Measurements from ENCODE around the gene MMEL1.

The MMEL1 gene

GRCh38 chr1:2588661-2589430, 44.0 kb downstream of the MMEL1 start:
- DNase-seq, result no peak
- Histone ChIP-seq H3K14ac (ENCODE audit: low read length in 2 of 2) (no peak overlapping the region), H2BK120ac (ENCODE audit: low read depth, low read length) (no peak overlapping the region), H2BK5ac (ENCODE audit: low read depth, low read length, poor library complexity, severe bottlenecking) (no peak overlapping the region), H4K91ac (ENCODE audit: low read length) (no peak overlapping the region), H2BK12ac (ENCODE audit: low read length in 2 of 2) (no peak overlapping the region), H3K4me2 (ENCODE audit: low read length, poor library complexity, severe bottlenecking) (no peak overlapping the region), H3K23ac (ENCODE audit: low read length in 2 of 2) (no peak overlapping the region), H3K4me1 (ENCODE audit: control insufficient read depth, insufficient read depth, low read depth, low read length) (peaks cover 21% of the 10 kb centered on the region), H4K8ac (ENCODE audit: low read length) (no peak overlapping the region), H3K79me1 (replicated peaks; ENCODE audit: low read length, poor library complexity, severe bottlenecking) (peaks cover 16% of the 10 kb centered on the region), H3K4ac (ENCODE audit: low read depth in 1 of 2, low read length in 2 of 2) (no peak overlapping the region), H3K9me3 (ENCODE audit: control insufficient read depth, low read length) (no peaks in the 10 kb centered on the region), H3K18ac (ENCODE audit: low read depth in 1 of 2, low read length in 2 of 2) (no peak overlapping the region), H3K27me3 (ENCODE audit: control insufficient read depth in 1 of 2, insufficient read depth in 1 of 2, low read length in 2 of 2) (peaks cover 0 to 9% of the 10 kb centered on the region in 2 experiments), H2BK15ac (ENCODE audit: low read depth, poor library complexity, severe bottlenecking) (no peak overlapping the region), H2AK5ac (ENCODE audit: low read length, severe bottlenecking) (no peak overlapping the region), H3K9ac (ENCODE audit: low read length) (no peak overlapping the region), H2AFZ (ENCODE audit: low read depth, low read length) (no peak overlapping the region), H3K36me3 (ENCODE audit: control insufficient read depth in 1 of 2, insufficient read depth in 2 of 2, low read depth in 1 of 2, low read length in 2 of 2) (peaks cover 3 to 27% of the 10 kb centered on the region in 2 experiments), H3K4me3 (ENCODE audit: insufficient read depth in 1 of 2, low read depth in 1 of 2, low read length in 2 of 2) (no peak overlapping the region), H3K27ac (ENCODE audit: low read length, poor library complexity, severe bottlenecking) (no peak overlapping the region)
- WGBS, result 94% methylated on average over 23 of the region's 23 CpGs

GRCh38 chr1:2587860-2588571, 44.8 kb downstream of the MMEL1 start:
- H3K9ac ChIP-seq (ENCODE audit: low read length), result peak overlapping the region; percentile 81
- H3K4ac ChIP-seq (ENCODE audit: low read depth in 1 of 2, low read length in 2 of 2), result no peak overlapping the region
- peak overlapping the region; percentile 91 for H3K4me2 ChIP-seq (ENCODE audit: low read length, poor library complexity, severe bottlenecking)
- no peak overlapping the region for H2AK5ac ChIP-seq (ENCODE audit: low read length, severe bottlenecking)
- no peak overlapping the region for H3K27ac ChIP-seq (ENCODE audit: low read length, poor library complexity, severe bottlenecking)
- peaks cover 0 to 3% of the 10 kb centered on the region in 2 experiments for H3K27me3 ChIP-seq (ENCODE audit: control insufficient read depth in 1 of 2, insufficient read depth in 1 of 2, low read length in 2 of 2)
- no peak overlapping the region for H4K8ac ChIP-seq (ENCODE audit: low read length)
- no peak overlapping the region for H3K14ac ChIP-seq (ENCODE audit: low read length in 2 of 2)
- no peaks in the 10 kb centered on the region for H3K9me3 ChIP-seq (ENCODE audit: control insufficient read depth, low read length)
- DNase-seq, result no peak
- peaks cover 21% of the 10 kb centered on the region for H3K4me1 ChIP-seq (ENCODE audit: control insufficient read depth, insufficient read depth, low read depth, low read length)
- peak overlapping the region; percentile 1 for H2BK120ac ChIP-seq (ENCODE audit: low read depth, low read length)
- H3K4me3 ChIP-seq (ENCODE audit: insufficient read depth in 1 of 2, low read depth in 1 of 2, low read length in 2 of 2), result peak overlapping the region; percentile 83 to 88
- H3K36me3 ChIP-seq (ENCODE audit: control insufficient read depth in 1 of 2, insufficient read depth in 2 of 2, low read depth in 1 of 2, low read length in 2 of 2), result peaks cover 3 to 27% of the 10 kb centered on the region in 2 experiments
- H3K18ac ChIP-seq (ENCODE audit: low read depth in 1 of 2, low read length in 2 of 2), result no peak overlapping the region
- WGBS, result 95% methylated on average over 19 of the region's 19 CpGs
- H4K91ac ChIP-seq (ENCODE audit: low read length), result no peak overlapping the region
- peaks cover 16% of the 10 kb centered on the region for H3K79me1 ChIP-seq (replicated peaks; ENCODE audit: low read length, poor library complexity, severe bottlenecking)
- H2BK5ac ChIP-seq (ENCODE audit: low read depth, low read length, poor library complexity, severe bottlenecking), result no peak overlapping the region
- no peak overlapping the region for H2BK12ac ChIP-seq (ENCODE audit: low read length in 2 of 2)
- H3K23ac ChIP-seq (ENCODE audit: low read length in 2 of 2), result no peak overlapping the region
- H2AFZ ChIP-seq (ENCODE audit: low read depth, low read length), result no peak overlapping the region
- no peak overlapping the region for H2BK15ac ChIP-seq (ENCODE audit: low read depth, poor library complexity, severe bottlenecking)

- H2BK120ac ChIP-seq (ENCODE audit: low read depth, low read length), result peak overlapping the region; percentile 34
- H3K27ac ChIP-seq (ENCODE audit: low read length, poor library complexity, severe bottlenecking), result no peak overlapping the region
- H3K79me1 ChIP-seq (replicated peaks; ENCODE audit: low read length, poor library complexity, severe bottlenecking), result peaks cover 16% of the 10 kb centered on the region
- H4K8ac ChIP-seq (ENCODE audit: low read length), result peak overlapping the region; percentile 78
- H2AK5ac ChIP-seq (ENCODE audit: low read length, severe bottlenecking), result no peak overlapping the region
- peaks cover 3 to 27% of the 10 kb centered on the region in 2 experiments for H3K36me3 ChIP-seq (ENCODE audit: control insufficient read depth in 1 of 2, insufficient read depth in 2 of 2, low read depth in 1 of 2, low read length in 2 of 2)
- peak overlapping the region in 1 of 2 experiments; percentile 75 for H3K23ac ChIP-seq (ENCODE audit: low read length in 2 of 2)
- WGBS, result 18% methylated on average over 45 of the region's 52 CpGs
- peak overlapping the region; percentile 83 to 88 for H3K4me3 ChIP-seq (ENCODE audit: insufficient read depth in 1 of 2, low read depth in 1 of 2, low read length in 2 of 2)
- H2BK15ac ChIP-seq (ENCODE audit: low read depth, poor library complexity, severe bottlenecking), result peak overlapping the region; percentile 73
- peak overlapping the region; percentile 67 for H4K91ac ChIP-seq (ENCODE audit: low read length)
- H2BK12ac ChIP-seq (ENCODE audit: low read length in 2 of 2), result no peak overlapping the region
- H3K4me2 ChIP-seq (ENCODE audit: low read length, poor library complexity, severe bottlenecking), result peak overlapping the region; percentile 91
- DNase-seq, result no peak
- peaks cover 0 to 2% of the 10 kb centered on the region in 2 experiments for H3K27me3 ChIP-seq (ENCODE audit: control insufficient read depth in 1 of 2, insufficient read depth in 1 of 2, low read length in 2 of 2)
- peaks cover 21% of the 10 kb centered on the region for H3K4me1 ChIP-seq (ENCODE audit: control insufficient read depth, insufficient read depth, low read depth, low read length)
- peak overlapping the region in 1 of 2 experiments; percentile 78 for H3K14ac ChIP-seq (ENCODE audit: low read length in 2 of 2)
- H3K9ac ChIP-seq (ENCODE audit: low read length), result peak overlapping the region; percentile 81
- H2AFZ ChIP-seq (ENCODE audit: low read depth, low read length), result peak overlapping the region; percentile 94
- H3K18ac ChIP-seq (ENCODE audit: low read depth in 1 of 2, low read length in 2 of 2), result peak overlapping the region; percentile 77 to 78
- H3K4ac ChIP-seq (ENCODE audit: low read depth in 1 of 2, low read length in 2 of 2), result peak overlapping the region in 1 of 2 experiments; percentile 76
- H3K9me3 ChIP-seq (ENCODE audit: control insufficient read depth, low read length), result no peaks in the 10 kb centered on the region
- no peak overlapping the region for H2BK5ac ChIP-seq (ENCODE audit: low read depth, low read length, poor library complexity, severe bottlenecking)
Observed at GRCh38 chr1:2587071-2587859, 45.6 kb downstream of the MMEL1 start.
